ENCODE measurements around the gene OR8J3. TPM values are rescaled to one million over a fixed set of nuclear protein-coding genes. Genes with fewer than 3 reads are reported as not detected.

The OR8J3 gene
- total RNA-seq (2013; cell fraction: nucleolus; rRNA removed): not detected in 2 replicates
- total RNA-seq (2014; rRNA removed) (not detected in 2 replicates), total RNA-seq (2014; rRNA removed; fragmentation: Illumina TruSeq; extraction: Trizol) (not detected in 2 replicates), total RNA-seq (2021) (not detected in 2 replicates), polyA plus RNA-seq (2011; rRNA removed) (not detected in 2 replicates), polyA plus RNA-seq (2014; fragmentation: Illumina TruSeq; extraction: Trizol) (not detected in 2 replicates), polyA plus RNA-seq (2014; fragmentation: Nextera tagmentation; extraction: Ambion mirVana) (not detected), polyA plus RNA-seq (2014; rRNA removed) (not detected in 2 replicates), polyA plus RNA-seq (2016; fragmentation: Nextera tagmentation; extraction: Ambion mirVana) (not detected), polyA minus RNA-seq (2011; rRNA and poly(A)+ RNA removed) (not detected in 2 replicates), Bru-seq, nascent RNA (not detected), BruChase-seq, experiment 1, labeled RNA remaining after a 6-hour chase (not detected), BruChase-seq, experiment 2, labeled RNA remaining after a 2-hour chase (not detected)
- not detected for polyA plus RNA-seq (2011; ENCODE audit: low read depth)
- polyA plus RNA-seq (2011; cell fraction: cytosol; rRNA removed): not detected in 2 replicates
- polyA plus RNA-seq (2011; cell fraction: nucleus; rRNA removed): not detected in 2 replicates
- not detected in 2 replicates for polyA plus RNA-seq (2012)
- polyA minus RNA-seq (2011; cell fraction: cytosol; rRNA and poly(A)+ RNA removed): not detected in 2 replicates
- not detected in 2 replicates for polyA minus RNA-seq (2011; cell fraction: nucleus; rRNA and poly(A)+ RNA removed)
- long read RNA-seq, experiment 1: 0 reads
- long read RNA-seq, experiment 2: 0 reads

DNA sequence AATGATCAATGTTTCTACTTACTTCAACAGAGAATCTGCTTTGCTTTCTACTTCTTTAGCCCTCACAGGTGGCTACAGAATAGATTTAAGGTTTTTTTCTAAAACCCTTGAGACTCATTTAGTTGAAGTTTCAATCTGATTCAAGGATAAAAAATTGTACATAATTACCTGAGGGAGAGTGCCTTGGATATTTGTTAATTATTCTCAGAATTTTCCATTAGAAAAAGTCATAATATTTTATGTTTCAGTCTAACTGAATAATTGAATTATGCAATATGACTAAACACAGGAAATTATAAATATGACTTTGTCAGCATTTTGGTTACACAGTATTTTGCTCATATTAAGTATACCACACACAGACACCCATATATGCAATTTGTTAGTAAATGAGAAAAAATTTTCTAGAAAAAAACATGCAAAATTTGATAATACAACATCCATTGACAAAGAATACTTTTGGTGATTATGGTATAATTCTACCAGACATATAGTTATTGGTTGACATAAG is at the start of gene OR8J3:
Gene OR8J3, minus strand, starts transcription at position 51 of the 511 bp plus-strand sequence. CDS start 2,483 bp downstream, outside the sequence.
- in situ Hi-C loops (cut with MboI): no loop called here
- Histone ChIP-seq H3K27ac (ENCODE audit: control insufficient read depth, insufficient read depth) (no peak within 1 kb of the TSS), H3K4me2 (ENCODE audit: control insufficient read depth, insufficient read depth) (no peak within 1 kb of the TSS), H3K4me1 (ENCODE audit: control insufficient read depth, insufficient read depth, low read length) (no peaks in the 10 kb centered on the region), H3K79me2 (ENCODE audit: control insufficient read depth, insufficient read depth, low read length) (no peaks in the 10 kb centered on the region), H3K9me3 (replicated peaks; ENCODE audit: control insufficient read depth, insufficient read depth, low read length) (no peaks in the 10 kb centered on the region), H4K20me1 (ENCODE audit: control insufficient read depth, insufficient read depth) (no peaks in the 10 kb centered on the region), H3K4me3 (no peak within 1 kb of the TSS), H3K9ac (ENCODE audit: control insufficient read depth, insufficient read depth, low read length) (no peak within 1 kb of the TSS), H2AFZ (ENCODE audit: control insufficient read depth, low read depth, low read length) (no peak within 1 kb of the TSS), H3K36me3 (ENCODE audit: control insufficient read depth in 2 of 2, insufficient read depth in 2 of 2, low read length in 1 of 2) (no peaks in the 10 kb centered on the region), H3K27me3 (replicated peaks in 1 of 2; ENCODE audit: control insufficient read depth in 2 of 2, insufficient read depth in 2 of 2, low read length in 1 of 2) (no peaks in the 10 kb centered on the region)
- SMC1A ChIA-PET (ENCODE audit: uncharacterized antibody, unreplicated experiment): no interaction called here
- POLR2A ChIA-PET: no interaction called here
- DNase-seq (ENCODE audit: low read depth, low spot score) (no peak), FAIRE-seq (no peak), ATAC-seq (no peak)
- intact Hi-C loops (cut with micrococcal nuclease; ENCODE audit: unreplicated experiment): no loop called here
- RAD21 ChIA-PET (ENCODE audit: unreplicated experiment): no interaction called here
- CTCF ChIA-PET: no interaction called here
- BruUV-seq (replicated peaks): no TSS peak
- TF ChIP-seq SUPT20H (IDR thresholded peaks at IDR 0.05; ENCODE audit: borderline replicate concordance, control insufficient read depth, low read depth, low read length): no peak
- no peak for TF ChIP-seq SMAD1 (IDR thresholded peaks at IDR 0.05; ENCODE audit: low read depth, partially characterized antibody)
- no peak for TF ChIP-seq SREBF2 (IDR thresholded peaks at IDR 0.05; ENCODE audit: low read length)
- TF ChIP-seq BRCA1 (IDR thresholded peaks at IDR 0.05; ENCODE audit: low read depth, low read length): no peak
- TF ChIP-seq, protein P1, sequence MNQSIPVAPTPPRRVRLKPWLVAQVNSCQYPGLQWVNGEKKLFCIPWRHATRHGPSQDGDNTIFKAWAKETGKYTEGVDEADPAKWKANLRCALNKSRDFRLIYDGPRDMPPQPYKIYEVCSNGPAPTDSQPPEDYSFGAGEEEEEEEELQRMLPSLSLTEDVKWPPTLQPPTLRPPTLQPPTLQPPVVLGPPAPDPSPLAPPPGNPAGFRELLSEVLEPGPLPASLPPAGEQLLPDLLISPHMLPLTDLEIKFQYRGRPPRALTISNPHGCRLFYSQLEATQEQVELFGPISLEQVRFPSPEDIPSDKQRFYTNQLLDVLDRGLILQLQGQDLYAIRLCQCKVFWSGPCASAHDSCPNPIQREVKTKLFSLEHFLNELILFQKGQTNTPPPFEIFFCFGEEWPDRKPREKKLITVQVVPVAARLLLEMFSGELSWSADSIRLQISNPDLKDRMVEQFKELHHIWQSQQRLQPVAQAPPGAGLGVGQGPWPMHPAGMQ (IDR thresholded peaks at IDR 0.05; ENCODE audit: borderline replicate concordance): no peak
- no peak for TF ChIP-seq ZNF24 (IDR thresholded peaks at IDR 0.05)
- no peak for TF ChIP-seq CHD4 (IDR thresholded peaks at IDR 0.05)
- no peak for TF ChIP-seq MEF2A (IDR thresholded peaks at IDR 0.05; ENCODE audit: insufficient read depth, low read depth, low read length)
- no peak for TF ChIP-seq ZZZ3 (IDR thresholded peaks at IDR 0.05; ENCODE audit: control insufficient read depth, insufficient read length, low read depth)
- no peak for TF ChIP-seq ASH2L (IDR thresholded peaks at IDR 0.05; ENCODE audit: borderline replicate concordance, low read depth)
- no peak for TF ChIP-seq ZSCAN29 (IDR thresholded peaks at IDR 0.05)
- TF ChIP-seq EGR1 (IDR thresholded peaks at IDR 0.05; ENCODE audit: borderline replicate concordance in 1 of 2, low read depth in 2 of 2, low read length in 2 of 2): no peak
- no peak for TF ChIP-seq SMC3 (IDR thresholded peaks at IDR 0.05; ENCODE audit: borderline replicate concordance, low read length)
- TF ChIP-seq TCF12 (IDR thresholded peaks at IDR 0.05; ENCODE audit: low read depth, low read length): no peak
- TF ChIP-seq HSF1 (IDR thresholded peaks at IDR 0.05; ENCODE audit: low read depth, low read length): no peak
- no peak for TF ChIP-seq IRF3 (IDR thresholded peaks at IDR 0.05)
- no peak for TF ChIP-seq MTA3 (IDR thresholded peaks at IDR 0.05; ENCODE audit: borderline replicate concordance, low read length)
- no peak for TF ChIP-seq ESRRA (IDR thresholded peaks at IDR 0.05; ENCODE audit: low read length)

Measured in GM12878 (cell line).